Activated CD4-positive, alpha-beta T cell treated with anti-CD3 and anti-CD28 coated beads, Interleukin-2, amount 50 U/mL, for 1 hour (primary cell): ENCODE data around the gene OR5T2.
"Not testable (repeated sequence)": the region's sequence is repeated elsewhere in the genome, so short reads cannot be mapped to it uniquely, and the experiment has no call there.

Experiments used
- DNase-seq: peaks from one replicate; pipeline ENCODE4 v3.0.0-alpha.2; 2020

Gene OR5T2

GRCh38 chr11:56234155-56234554 lies at the start of gene OR5T2:
OR5T2 (minus strand) TSS chr11:56234255; CDS start chr11:56233062, 1,193 bp downstream.
- no peak for DNase-seq

GRCh38 chr11:56273854-56274253 lies 39.8 kb upstream of the OR5T2 start, which contains the start of gene OR5T1:
OR5T1 (plus strand) TSS chr11:56274154; CDS start chr11:56275639, 1,485 bp downstream.
- no peak for DNase-seq

- no peak for DNase-seq
Observed at GRCh38 chr11:56271092-56271491, 37.0 kb upstream of the OR5T2 start.

GRCh38 chr11:56251954-56252353 lies 17.9 kb upstream of the OR5T2 start, which contains the start of gene OR5T3:
OR5T3 (plus strand) TSS chr11:56252254; CDS start chr11:56252254, 0 bp downstream.
- DNase-seq, result no peak

GRCh38 chr11:56219735-56220134 lies 14.3 kb downstream of the OR5T2 start:
- not testable (repeated sequence) for DNase-seq

GRCh38 chr11:56214537-56214936 lies 19.5 kb downstream of the OR5T2 start:
- no peak for DNase-seq

GRCh38 chr11:56207790-56208189 lies 26.3 kb downstream of the OR5T2 start:
- DNase-seq, result no peak

- no peak for DNase-seq
Observed at GRCh38 chr11:56197367-56197766, 36.7 kb downstream of the OR5T2 start.

GRCh38 chr11:56196705-56197104 lies 37.4 kb downstream of the OR5T2 start:
- no peak for DNase-seq

GRCh38 chr11:56188602-56189001 lies 45.5 kb downstream of the OR5T2 start:
- no peak for DNase-seq

GRCh38 chr11:56183459-56183858 lies 50.6 kb downstream of the OR5T2 start:
- DNase-seq, result no peak
